CD4-positive, alpha-beta T cell treated with Interleukin-12 subunit alpha and Interleukin-12 subunit beta, for 1 hour (primary cell): ENCODE measurements around the gene GNLY.
"Not testable (repeated sequence)": the region's sequence is repeated elsewhere in the genome, so short reads cannot be mapped to it uniquely, and the experiment has no call there.

Experiments used
- DNase-seq: peaks from one replicate; pipeline ENCODE4 v3.0.0-alpha.2; 2020

GNLY gene

GRCh38 chr2:85665264-85665937 is 28.8 kb upstream of the GNLY start:
- no peak for DNase-seq

- no peak for DNase-seq
Measured at GRCh38 chr2:85666016-85666415, 28.1 kb upstream of the GNLY start.

GRCh38 chr2:85666435-85667316 is 27.5 kb upstream of the GNLY start:
- DNase-seq, result no peak

GRCh38 chr2:85667561-85668008 is 26.6 kb upstream of the GNLY start:
- DNase-seq, result no peak

GRCh38 chr2:85668009-85668856 is 25.9 kb upstream of the GNLY start, which contains the start of gene SFTPB:
Gene SFTPB, minus strand, starts transcription at chr2:85668199. Its CDS starts 16 bp downstream, at chr2:85668183.
- no peak for DNase-seq

GRCh38 chr2:85668857-85669142 is 25.4 kb upstream of the GNLY start:
- no peak for DNase-seq

- DNase-seq, result no peak
Measured at GRCh38 chr2:85669549-85669948, 24.6 kb upstream of the GNLY start.

- not testable (repeated sequence) for DNase-seq
Measured at GRCh38 chr2:85670416-85670815, 23.7 kb upstream of the GNLY start.

- no peak for DNase-seq
Measured at GRCh38 chr2:85672456-85672855, 21.7 kb upstream of the GNLY start.

- DNase-seq, result no peak
Measured at GRCh38 chr2:85673716-85674375, 20.3 kb upstream of the GNLY start.

- no peak for DNase-seq
Measured at GRCh38 chr2:85674417-85674816, 19.7 kb upstream of the GNLY start.

GRCh38 chr2:85675427-85675826 is 18.7 kb upstream of the GNLY start:
- DNase-seq, result no peak

GRCh38 chr2:85675866-85676548 is 18.2 kb upstream of the GNLY start:
- no peak for DNase-seq

- no peak for DNase-seq
Measured at GRCh38 chr2:85678377-85678776, 15.8 kb upstream of the GNLY start.

- peak; percentile 77 for DNase-seq
Measured at GRCh38 chr2:85678794-85679672, 15.1 kb upstream of the GNLY start.

GRCh38 chr2:85680707-85681371 is 13.3 kb upstream of the GNLY start:
- no peak for DNase-seq

GRCh38 chr2:85681372-85681763 is 12.8 kb upstream of the GNLY start:
- no peak for DNase-seq

- no peak for DNase-seq
Measured at GRCh38 chr2:85681776-85682175, 12.4 kb upstream of the GNLY start.

GRCh38 chr2:85682378-85682777 is 11.8 kb upstream of the GNLY start:
- DNase-seq, result no peak

GRCh38 chr2:85684380-85684779 is 9.8 kb upstream of the GNLY start:
- DNase-seq, result no peak

GRCh38 chr2:85684806-85685205 is 9.4 kb upstream of the GNLY start:
- no peak for DNase-seq
